DND-41 (cell line): ENCODE data around the gene SYNE2.

Experiments used
- CTCF ChIP-seq: IDR thresholded peaks from 2 replicates; pipeline ENCODE4 v1.5.1; 2012; ENCODE audit warnings: borderline replicate concordance, low read length, moderate library complexity, mild to moderate bottlenecking; ENCODE audit not compliant: poor library complexity, severe bottlenecking; ENCODE audit errors: extremely low read depth
- EZH2 ChIP-seq: IDR thresholded peaks from 3 replicates; pipeline ENCODE4 v1.6.1; 2012; ENCODE audit warnings: borderline replicate concordance, low read depth, mild to moderate bottlenecking, moderate library complexity, low read length, inconsistent platforms; ENCODE audit not compliant: severe bottlenecking

- TF ChIP-seq CTCF = no peak
- TF ChIP-seq EZH2 = no peak
These were observed 359.9 kb downstream of the SYNE2 start for GRCh38 chr14:64212666-64213065.
